ENCODE results near the gene MUC5B. TPM values are rescaled to one million over a fixed set of nuclear protein-coding genes. Genes with fewer than 3 reads are reported as not detected.

MUC5B gene
- total RNA-seq, 1 donor from 2014 or later: not detected

DNA sequence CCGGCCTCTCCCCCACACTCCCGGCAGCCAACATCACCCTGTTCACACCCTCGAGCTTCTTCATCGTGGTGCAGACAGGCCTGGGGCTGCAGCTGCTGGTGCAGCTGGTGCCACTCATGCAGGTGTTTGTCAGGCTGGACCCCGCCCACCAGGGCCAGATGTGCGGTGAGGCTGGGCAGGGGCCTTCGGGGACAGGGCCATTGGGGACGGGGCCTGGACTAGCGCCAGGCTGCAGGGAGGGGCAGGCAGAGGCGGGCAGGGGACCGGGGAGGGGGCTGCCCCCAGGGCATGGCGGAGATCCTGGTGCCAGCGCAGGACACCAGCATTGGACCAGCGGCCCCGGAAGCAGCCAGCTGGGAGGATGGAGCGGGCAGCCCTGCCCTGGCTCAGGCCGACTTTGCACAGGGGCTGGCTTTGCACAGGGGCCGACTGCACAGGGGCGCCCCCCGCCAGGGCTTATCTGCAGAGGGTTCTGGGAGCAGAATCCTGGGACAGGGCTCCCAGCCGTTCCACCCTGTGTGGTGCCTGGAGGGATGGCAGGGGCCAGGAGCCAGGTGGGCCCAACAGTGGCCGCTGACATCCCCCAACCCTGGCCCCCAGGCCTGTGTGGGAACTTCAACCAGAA is 8.6 kb downstream of the MUC5B start:
- intact Hi-C loops (cut with micrococcal nuclease): no loop called here
- no peaks in the 10 kb centered on the region for H3K4me1 Mint-ChIP-seq (ENCODE audit: low read depth)
- no peaks in the 10 kb centered on the region for H3K9me3 Mint-ChIP-seq
- no peaks in the 10 kb centered on the region for H3K27me3 Mint-ChIP-seq (ENCODE audit: insufficient read depth)
- H3K4me3 Mint-ChIP-seq: no peak overlapping the region
- DNase-seq (ENCODE audit: low spot score): no peak
- H3K36me3 Mint-ChIP-seq (ENCODE audit: low read depth): no peaks in the 10 kb centered on the region
- no peak overlapping the region for H3K27ac Mint-ChIP-seq

- H3K4me1 Mint-ChIP-seq (ENCODE audit: low read depth): no peaks in the 10 kb centered on the region
- no peaks in the 10 kb centered on the region for H3K27me3 Mint-ChIP-seq (ENCODE audit: insufficient read depth)
These were observed 9.4 kb downstream of the MUC5B start for GRCh38 chr11:1232021-1232882.

GRCh38 chr11:1232883-1233321 is 10.0 kb downstream of the MUC5B start:
- H3K9me3 Mint-ChIP-seq: no peaks in the 10 kb centered on the region
- no peak overlapping the region for H3K4me3 Mint-ChIP-seq
- no peaks in the 10 kb centered on the region for H3K36me3 Mint-ChIP-seq (ENCODE audit: low read depth)
- DNase-seq (ENCODE audit: low spot score): no peak
- intact Hi-C loops (cut with micrococcal nuclease): no loop called here
- H3K4me1 Mint-ChIP-seq (ENCODE audit: low read depth): no peaks in the 10 kb centered on the region
- no peak overlapping the region for H3K27ac Mint-ChIP-seq
- no peaks in the 10 kb centered on the region for H3K27me3 Mint-ChIP-seq (ENCODE audit: insufficient read depth)

More at GRCh38 chr11:1232021-1232882, 9.4 kb downstream of the MUC5B start:
- Mint-ChIP-seq H3K36me3 (ENCODE audit: low read depth) (no peaks in the 10 kb centered on the region), H3K27ac (no peak overlapping the region), H3K9me3 (no peaks in the 10 kb centered on the region), H3K4me3 (no peak overlapping the region)
- no peak for DNase-seq (ENCODE audit: low spot score)
- intact Hi-C loops (cut with micrococcal nuclease): no loop called here

DNA sequence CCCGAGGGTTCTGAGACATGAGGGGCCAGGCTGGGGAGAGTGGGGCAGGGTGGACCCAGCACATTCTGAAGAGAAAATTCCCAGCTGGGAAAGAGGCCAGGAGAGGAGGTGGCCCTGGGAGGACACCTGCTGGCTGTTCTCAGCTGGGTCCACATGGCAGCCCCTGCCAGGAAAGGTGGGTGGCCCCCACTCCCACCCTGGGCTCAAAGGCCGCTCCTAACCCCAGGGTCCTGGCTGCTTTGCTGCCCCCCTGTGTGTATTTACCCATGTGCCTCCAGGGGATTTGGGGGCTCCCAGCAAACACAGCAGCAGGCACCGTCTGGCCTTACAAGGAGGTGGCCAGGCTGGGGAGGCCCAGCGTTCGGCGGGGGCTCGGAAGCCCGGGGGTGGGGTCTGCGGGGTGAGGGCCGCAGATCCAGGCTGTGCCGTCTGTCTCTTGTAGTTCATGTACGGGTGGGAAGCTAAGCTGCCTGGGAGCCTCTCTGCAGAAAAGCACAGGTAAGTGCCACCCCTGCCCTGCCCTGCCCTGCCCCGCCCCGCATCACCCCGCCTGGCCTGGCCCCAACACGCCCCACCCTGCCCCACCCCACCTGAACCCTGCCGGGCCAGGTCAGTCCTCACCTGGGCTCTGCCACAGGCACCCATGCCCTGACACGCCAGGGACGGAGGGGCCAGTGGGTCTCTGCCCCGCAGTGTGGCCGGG is 10.6 kb downstream of the MUC5B start:
- no peaks in the 10 kb centered on the region for H3K27me3 Mint-ChIP-seq (ENCODE audit: insufficient read depth)
- intact Hi-C loops (cut with micrococcal nuclease): no loop called here
- no peaks in the 10 kb centered on the region for H3K4me1 Mint-ChIP-seq (ENCODE audit: low read depth)
- H3K27ac Mint-ChIP-seq: no peak overlapping the region
- H3K4me3 Mint-ChIP-seq: no peak overlapping the region
- H3K36me3 Mint-ChIP-seq (ENCODE audit: low read depth): no peaks in the 10 kb centered on the region
- H3K9me3 Mint-ChIP-seq: no peaks in the 10 kb centered on the region
- no peak for DNase-seq (ENCODE audit: low spot score)

- Mint-ChIP-seq H3K36me3 (ENCODE audit: low read depth) (no peaks in the 10 kb centered on the region), H3K4me3 (no peak overlapping the region), H3K4me1 (ENCODE audit: low read depth) (no peaks in the 10 kb centered on the region), H3K9me3 (no peaks in the 10 kb centered on the region), H3K27ac (no peak overlapping the region), H3K27me3 (ENCODE audit: insufficient read depth) (no peaks in the 10 kb centered on the region)
- intact Hi-C loops (cut with micrococcal nuclease): no loop called here
- no peak for DNase-seq (ENCODE audit: low spot score)
These were observed 11.3 kb downstream of the MUC5B start for GRCh38 chr11:1234054-1234720.

DNA sequence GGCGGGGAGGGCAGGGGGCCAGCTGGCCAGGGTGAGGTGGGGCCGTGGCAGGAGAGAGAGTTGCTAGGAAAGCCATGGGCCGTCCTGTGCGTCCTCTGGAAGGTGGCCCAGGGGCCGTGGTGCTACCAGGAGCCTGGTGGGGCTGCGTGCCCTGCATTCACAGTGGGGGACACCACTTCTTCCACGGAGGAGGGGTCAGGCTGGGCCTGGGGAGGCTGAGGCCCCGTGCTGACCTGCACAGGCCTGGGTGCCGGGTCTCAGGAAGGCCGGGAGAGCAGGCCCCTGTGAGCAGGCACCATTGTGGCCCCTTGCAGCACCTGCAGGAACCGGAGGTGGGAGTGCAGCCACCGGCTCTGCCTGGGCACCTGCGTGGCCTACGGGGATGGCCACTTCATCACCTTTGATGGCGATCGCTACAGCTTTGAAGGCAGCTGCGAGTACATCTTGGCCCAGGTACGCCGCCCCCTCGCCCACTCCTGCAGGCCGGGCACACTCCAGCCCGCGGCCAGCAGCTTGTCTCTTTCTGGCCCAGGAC is 12.0 kb downstream of the MUC5B start:
- intact Hi-C loops (cut with micrococcal nuclease): no loop called here
- H3K27ac Mint-ChIP-seq: no peak overlapping the region
- H3K27me3 Mint-ChIP-seq (ENCODE audit: insufficient read depth): no peaks in the 10 kb centered on the region

GRCh38 chr11:1235306-1235900 is 12.5 kb downstream of the MUC5B start:
- no peak for DNase-seq (ENCODE audit: low spot score)
- H3K4me3 Mint-ChIP-seq: no peak overlapping the region
- H3K9me3 Mint-ChIP-seq: no peaks in the 10 kb centered on the region
- no peak overlapping the region for H3K27ac Mint-ChIP-seq
- intact Hi-C loops (cut with micrococcal nuclease): no loop called here
- H3K36me3 Mint-ChIP-seq (ENCODE audit: low read depth): no peaks in the 10 kb centered on the region
- no peaks in the 10 kb centered on the region for H3K27me3 Mint-ChIP-seq (ENCODE audit: insufficient read depth)
- H3K4me1 Mint-ChIP-seq (ENCODE audit: low read depth): no peaks in the 10 kb centered on the region

More for the DNA sequence above, 12.0 kb downstream of the MUC5B start:
- Mint-ChIP-seq H3K4me1 (ENCODE audit: low read depth) (no peaks in the 10 kb centered on the region), H3K9me3 (no peaks in the 10 kb centered on the region), H3K36me3 (ENCODE audit: low read depth) (no peaks in the 10 kb centered on the region), H3K4me3 (no peak overlapping the region)
- DNase-seq (ENCODE audit: low spot score): no peak

- Mint-ChIP-seq H3K36me3 (ENCODE audit: low read depth) (no peaks in the 10 kb centered on the region), H3K4me1 (ENCODE audit: low read depth) (no peaks in the 10 kb centered on the region), H3K9me3 (no peaks in the 10 kb centered on the region), H3K27me3 (ENCODE audit: insufficient read depth) (no peaks in the 10 kb centered on the region), H3K27ac (no peak overlapping the region), H3K4me3 (no peak overlapping the region)
- intact Hi-C loops (cut with micrococcal nuclease): no loop called here
- DNase-seq (ENCODE audit: low spot score): no peak
These were observed 13.0 kb downstream of the MUC5B start for GRCh38 chr11:1235901-1236315.

DNA sequence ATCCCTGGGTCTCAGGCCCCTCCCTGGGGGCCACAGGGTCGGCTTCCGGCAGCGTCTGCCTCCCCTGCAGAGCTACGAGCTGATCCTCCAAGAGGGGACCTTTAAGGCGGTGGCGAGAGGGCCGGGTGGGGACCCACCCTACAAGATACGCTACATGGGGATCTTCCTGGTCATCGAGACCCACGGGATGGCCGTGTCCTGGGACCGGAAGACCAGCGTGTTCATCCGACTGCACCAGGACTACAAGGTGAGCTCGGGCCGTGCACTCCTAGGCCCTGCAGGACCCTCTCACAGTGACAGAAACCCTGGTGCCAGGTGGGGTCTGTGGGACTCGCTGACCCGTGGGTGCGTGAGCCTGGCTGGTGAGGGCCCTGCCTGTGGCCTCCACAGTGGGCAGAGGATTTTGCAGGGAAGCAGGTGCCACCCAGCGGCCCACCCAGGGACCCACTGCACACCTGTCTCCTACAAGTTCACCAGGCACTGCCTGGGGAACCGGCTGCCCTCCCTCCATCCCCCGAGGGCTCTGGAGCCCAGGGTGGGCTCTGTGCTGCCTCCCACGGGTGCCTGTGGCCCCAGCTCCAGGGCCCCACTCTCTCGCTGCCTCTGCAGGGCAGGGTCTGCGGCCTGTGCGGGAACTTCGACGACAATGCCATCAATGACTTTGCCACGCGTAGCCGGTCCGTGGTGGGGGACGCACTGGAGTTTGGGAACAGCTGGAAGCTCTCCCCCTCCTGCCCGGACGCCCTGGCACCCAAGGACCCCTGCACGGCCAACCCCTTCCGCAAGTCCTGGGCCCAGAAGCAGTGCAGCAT is 13.7 kb downstream of the MUC5B start:
- DNase-seq (ENCODE audit: low spot score): no peak
- Mint-ChIP-seq H3K27me3 (ENCODE audit: insufficient read depth) (no peaks in the 10 kb centered on the region), H3K4me1 (ENCODE audit: low read depth) (no peaks in the 10 kb centered on the region), H3K9me3 (no peaks in the 10 kb centered on the region), H3K36me3 (ENCODE audit: low read depth) (no peaks in the 10 kb centered on the region), H3K27ac (no peak overlapping the region), H3K4me3 (no peak overlapping the region)
- intact Hi-C loops (cut with micrococcal nuclease): no loop called here

GRCh38 chr11:1237128-1237580 is 14.3 kb downstream of the MUC5B start:
- intact Hi-C loops (cut with micrococcal nuclease): no loop called here
- H3K27ac Mint-ChIP-seq: no peak overlapping the region
- H3K36me3 Mint-ChIP-seq (ENCODE audit: low read depth): no peaks in the 10 kb centered on the region
- no peaks in the 10 kb centered on the region for H3K27me3 Mint-ChIP-seq (ENCODE audit: insufficient read depth)
- DNase-seq (ENCODE audit: low spot score): no peak
- H3K9me3 Mint-ChIP-seq: peaks cover 3% of the 10 kb centered on the region
- no peaks in the 10 kb centered on the region for H3K4me1 Mint-ChIP-seq (ENCODE audit: low read depth)
- H3K4me3 Mint-ChIP-seq: no peak overlapping the region

DNA sequence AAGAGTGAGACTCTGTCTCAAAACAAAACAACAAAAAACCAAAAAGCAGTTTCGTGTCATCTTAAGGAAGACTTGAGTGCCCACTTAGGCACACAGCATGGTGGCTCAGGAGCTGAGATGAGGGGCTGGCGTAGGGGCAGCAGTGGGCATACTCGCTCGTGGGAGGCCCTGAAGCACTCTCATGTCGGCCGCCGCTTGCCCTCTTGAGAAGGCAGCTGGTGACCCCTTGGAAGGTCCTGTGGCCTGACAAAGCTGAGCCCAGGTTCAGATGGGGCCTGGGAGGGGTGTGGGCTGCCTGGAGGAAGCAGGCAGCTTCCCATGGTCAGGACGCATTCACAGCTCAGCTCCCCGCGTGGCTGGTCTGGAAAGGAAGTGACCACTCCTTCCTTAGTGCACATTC is 15.0 kb downstream of the MUC5B start:
- Mint-ChIP-seq H3K4me3 (no peak overlapping the region), H3K4me1 (ENCODE audit: low read depth) (no peaks in the 10 kb centered on the region), H3K36me3 (ENCODE audit: low read depth) (no peaks in the 10 kb centered on the region), H3K27me3 (ENCODE audit: insufficient read depth) (no peaks in the 10 kb centered on the region), H3K9me3 (peaks cover 3% of the 10 kb centered on the region), H3K27ac (no peak overlapping the region)
- intact Hi-C loops (cut with micrococcal nuclease): no loop called here
- DNase-seq (ENCODE audit: low spot score): no peak
